ENCODE data around the gene HEXD.
A peak's percentile ranks its signal among the peaks of the same experiment; 100 is the strongest.

HEXD gene

DNA sequence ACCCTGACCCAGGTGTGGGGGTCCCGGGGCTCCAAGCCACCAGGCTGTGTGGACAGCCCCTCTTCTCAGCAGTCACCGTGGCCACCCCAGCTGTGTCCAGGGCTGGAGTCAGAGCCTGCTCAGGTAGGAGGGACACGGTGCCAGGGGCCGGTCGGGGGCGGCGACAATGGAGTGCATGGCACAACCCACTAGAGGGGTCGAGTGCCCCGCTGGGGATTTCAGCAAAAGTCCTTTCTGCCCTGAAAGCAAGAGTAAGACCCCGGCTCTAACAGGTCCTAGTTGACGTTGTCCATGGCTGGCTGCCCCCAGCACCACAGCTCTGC, 35.3 kb upstream of the HEXD start:
- no peak for DNase-seq

DNA sequence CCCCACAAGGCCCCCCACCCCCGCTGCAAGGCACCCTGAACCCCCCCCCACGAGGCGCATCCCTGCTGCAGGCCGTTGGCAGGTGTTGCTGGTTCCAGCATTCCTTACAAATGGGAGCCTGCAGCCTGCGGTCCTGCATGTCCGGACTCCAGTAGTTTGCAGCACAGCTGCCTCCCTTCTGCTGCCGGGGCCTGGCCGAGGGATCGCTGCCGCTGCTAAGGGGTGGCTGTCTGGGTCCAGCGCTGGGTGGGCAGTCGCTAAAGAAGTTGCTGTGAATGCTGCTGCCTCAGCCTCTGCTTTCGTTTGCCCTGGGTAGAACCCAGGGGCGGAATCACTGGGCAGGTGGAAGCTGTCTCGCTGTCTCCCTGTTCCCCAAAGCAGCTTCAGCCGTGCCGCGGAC, 34.7 kb upstream of the HEXD start:
- DNase-seq, result peak in 1 of 2 experiments; percentile 62

DNA sequence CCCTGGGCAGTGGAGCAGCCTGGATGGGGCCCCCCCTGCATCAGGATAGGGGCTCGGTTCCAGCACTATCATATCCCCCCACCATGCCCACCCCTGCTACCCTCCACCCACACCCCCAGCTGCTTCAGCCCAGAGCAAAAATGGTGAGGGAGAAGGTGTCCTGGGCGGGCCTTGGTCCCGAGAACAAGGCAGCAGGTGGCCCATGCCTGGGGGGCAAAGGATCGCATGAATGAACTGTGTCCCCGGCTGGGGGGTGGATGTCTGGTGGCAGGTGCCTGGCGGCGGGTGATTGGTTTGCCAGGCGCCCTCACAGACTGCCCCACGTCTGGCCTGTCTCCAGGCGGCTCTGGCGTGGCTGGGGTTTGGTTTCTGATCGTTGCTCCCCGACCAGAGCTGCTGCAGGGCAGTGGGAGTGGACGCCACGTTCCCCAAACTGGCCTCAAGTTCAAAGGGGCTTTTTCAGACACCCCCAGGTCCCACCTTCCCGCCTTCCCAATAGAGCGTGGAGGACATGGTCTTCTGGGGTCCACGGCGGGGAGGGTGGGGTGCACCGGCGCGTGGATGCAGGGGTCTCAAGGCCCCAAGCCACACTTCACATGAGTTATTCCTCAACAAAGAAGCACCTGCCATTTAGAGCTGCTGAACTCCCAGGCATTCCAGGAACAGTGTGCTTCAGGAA, 34.0 kb upstream of the HEXD start:
- peak in 1 of 2 experiments; percentile 79 for DNase-seq

DNA sequence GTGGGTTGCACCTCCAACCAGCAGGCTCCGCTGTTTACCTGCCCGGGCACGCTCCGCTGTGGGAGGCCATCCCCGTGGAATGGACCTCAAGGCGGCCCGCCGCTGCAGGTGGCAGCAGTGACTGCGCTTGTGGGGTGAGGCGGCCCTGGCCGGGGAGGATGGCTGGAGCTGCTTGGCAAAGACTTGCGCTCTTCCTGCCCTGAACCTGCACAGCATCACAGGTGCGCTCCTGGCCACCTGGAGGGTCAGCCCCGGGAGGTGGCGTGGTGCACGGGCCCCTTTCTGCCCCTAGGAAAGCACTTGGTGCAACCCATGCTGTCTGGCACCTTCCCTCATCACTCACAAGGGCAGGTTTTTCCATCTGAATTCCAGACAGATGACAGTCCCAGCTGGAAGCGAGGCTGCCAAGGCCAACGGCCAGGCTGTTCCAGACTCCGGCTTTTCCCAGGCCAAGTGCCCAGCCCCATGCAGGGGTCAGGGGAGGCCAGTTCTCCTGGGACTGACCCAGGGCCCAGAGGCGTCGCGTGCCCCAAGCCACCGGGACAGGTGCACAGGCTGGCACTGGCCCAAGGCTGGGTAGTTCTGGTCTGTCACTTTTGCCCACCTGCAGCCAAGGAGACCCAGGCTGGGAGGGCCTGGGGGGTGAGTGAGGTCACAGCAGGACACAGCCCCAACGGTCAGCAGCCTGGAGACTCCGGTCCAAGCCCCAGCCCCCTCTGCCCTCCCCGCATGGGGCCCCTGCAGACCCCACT, 33.2 kb upstream of the HEXD start:
- peak; percentile 43 to 90 for DNase-seq

DNA sequence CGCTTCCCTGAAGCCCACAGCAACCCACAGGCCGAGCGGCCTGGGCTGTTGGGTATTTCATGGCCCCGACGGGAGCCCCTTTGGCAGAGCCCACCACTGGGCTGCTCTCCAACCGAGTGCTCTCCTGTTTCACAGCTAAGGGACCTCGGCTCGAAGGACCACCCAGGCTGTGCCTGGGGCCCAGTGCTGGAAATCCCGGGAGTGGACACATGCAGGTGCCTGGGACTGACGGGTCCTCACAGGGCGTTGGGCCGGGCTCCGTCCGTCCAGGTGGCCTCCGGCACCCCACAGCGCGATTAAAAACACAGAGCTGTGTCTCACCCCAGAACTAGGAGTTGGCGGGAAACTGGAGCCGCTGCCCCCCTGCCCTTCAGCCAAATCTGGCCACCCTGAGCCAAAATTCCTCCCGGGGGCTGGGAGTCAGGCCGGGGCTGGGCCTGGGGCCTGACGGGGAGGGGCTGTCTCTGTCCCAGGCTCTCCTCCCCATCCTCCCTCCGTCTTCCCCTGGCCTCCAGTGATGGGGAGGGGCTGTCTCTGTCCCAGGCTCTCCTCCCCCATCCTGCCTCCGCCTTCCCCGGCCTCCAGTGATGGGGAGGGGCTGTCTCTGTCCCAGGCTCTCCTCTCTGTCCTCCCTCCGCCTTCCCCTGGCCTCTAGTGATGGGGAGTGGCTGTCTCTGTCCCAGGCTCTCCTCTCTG, 32.4 kb upstream of the HEXD start:
- no peak for DNase-seq

DNA sequence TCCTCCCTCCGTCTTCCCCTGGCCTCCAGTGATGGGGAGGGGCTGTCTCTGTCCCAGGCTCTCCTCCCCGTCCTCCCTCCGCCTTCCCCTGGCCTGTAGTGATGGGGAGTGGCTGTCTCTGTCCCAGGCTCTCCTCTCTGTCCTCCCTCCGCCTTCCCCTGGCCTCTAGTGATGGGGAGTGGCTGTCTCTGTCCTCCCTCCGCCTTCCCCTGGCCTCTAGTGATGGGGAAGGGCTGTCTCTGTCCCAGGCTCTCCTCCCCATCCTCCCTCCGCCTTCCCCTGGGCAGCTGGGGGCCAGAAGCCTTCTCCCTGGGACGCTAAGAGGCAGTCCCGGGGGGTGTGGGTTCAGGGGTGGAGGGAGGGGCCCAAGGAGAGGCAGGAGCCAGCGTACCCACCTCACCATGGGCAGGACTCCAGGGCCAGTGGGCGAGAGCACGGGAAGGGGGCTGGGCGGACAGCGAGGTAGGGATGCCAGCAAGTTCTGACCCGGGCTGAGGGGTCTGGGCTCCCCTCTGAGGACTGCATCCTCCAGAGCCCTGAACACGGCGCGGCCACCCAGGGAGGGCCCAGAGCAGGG, 31.8 kb upstream of the HEXD start:
- DNase-seq, result no peak

- peak in 1 of 2 experiments; percentile 37 for DNase-seq
Observed at GRCh38 chr17:82386881-82387704, 31.1 kb upstream of the HEXD start.

GRCh38 chr17:82387705-82388106, 30.4 kb upstream of the HEXD start:
- no peak for DNase-seq

- no peak for DNase-seq
Observed at GRCh38 chr17:82388223-82388921, 29.8 kb upstream of the HEXD start.

DNA sequence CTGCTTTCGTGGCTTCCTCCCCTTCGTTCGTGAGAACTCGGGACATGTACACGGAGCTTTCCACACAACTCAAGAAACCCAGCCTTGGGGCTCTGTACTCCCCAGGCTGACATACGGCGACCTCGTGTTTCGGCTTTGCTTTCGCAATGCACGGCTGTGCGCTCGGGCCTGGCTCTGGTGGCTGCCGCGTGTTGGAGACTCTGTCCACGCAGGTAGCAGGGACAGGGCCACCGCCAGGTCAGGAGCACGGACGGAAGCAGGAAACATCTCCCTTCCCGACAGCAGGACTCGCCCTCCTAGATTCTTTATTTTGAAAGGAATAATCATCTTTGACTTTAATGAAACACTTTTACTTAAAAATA, 29.2 kb upstream of the HEXD start:
- no peak for DNase-seq

DNA sequence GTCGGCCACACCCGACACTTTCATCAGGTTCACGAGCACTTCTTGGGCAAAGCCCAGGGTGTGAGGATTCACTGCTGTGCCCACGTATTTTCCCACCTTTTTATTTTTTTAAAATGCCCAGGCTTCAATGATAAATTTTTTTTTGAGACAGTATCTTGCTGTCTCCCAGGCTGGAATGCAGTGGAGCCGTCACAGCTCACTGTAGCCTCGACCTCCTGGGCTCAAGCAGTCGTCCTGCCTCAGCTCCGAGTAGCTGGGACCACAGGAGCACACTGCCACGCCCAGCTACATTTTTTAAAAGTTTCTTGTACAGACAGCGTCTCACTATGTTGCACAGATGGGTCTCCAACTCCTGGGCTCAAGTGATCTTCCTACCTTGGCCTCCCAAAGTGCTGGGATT, 28.8 kb upstream of the HEXD start:
- no peak for DNase-seq

GRCh38 chr17:82390015-82390859, 27.9 kb upstream of the HEXD start:
- DNase-seq, result no peak

DNA sequence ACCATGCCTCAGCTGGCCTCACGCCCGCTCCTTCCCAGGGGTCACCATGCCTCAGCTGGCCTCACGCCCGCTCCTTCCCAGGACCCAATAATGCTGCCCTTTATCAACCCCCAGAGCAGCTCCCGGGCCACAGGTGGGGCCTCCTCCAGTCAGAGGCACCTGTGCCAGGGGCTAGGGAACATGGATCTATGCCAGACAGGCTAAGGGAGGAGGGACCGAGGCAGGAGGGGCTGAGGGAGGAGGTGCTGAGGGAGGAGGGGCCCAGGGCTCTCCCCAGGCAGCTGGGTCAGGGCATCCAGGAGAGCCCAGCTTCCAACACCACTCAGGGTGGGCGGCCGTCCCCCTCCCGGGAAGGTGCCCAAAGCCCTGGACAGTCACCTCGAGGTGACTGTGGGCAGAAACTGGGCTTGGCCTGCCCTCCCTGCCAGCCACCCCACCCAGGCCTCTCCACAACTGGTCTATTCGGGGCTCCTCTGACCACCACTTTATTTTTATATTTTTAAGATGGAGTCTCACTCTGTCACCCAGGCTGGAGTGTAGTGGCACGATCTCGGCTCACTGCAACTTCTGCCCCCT, 27.2 kb upstream of the HEXD start:
- DNase-seq, result no peak

DNA sequence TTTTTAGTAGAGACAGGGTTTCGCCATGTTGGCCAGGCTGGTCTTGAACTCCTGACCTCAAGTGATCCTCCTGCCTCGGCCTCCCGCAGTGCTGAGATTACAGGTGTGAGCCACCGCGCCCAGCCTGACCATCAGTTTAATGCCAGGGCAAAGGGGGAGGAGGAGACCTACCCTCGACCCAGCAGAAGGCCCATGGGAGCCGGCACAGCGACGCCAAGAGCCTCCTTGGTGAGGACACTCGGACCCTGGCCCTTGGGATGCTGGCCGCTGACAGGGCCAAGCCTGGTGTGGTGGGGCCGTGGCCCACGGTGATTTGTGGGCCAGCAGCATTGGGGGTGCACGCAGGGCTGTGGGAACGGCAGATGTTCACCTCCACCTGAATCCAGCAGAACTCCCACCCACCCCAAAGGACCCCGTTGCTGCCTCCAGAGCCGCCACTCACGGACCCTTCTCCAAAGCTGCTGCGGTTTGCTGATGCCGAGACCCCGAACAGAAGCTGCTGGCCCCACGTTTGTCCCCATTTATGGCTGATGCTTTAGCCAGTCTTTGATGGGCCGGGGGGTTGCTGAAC, 26.6 kb upstream of the HEXD start:
- no peak for DNase-seq

GRCh38 chr17:82392209-82392920, 25.8 kb upstream of the HEXD start:
- no peak for DNase-seq

DNA sequence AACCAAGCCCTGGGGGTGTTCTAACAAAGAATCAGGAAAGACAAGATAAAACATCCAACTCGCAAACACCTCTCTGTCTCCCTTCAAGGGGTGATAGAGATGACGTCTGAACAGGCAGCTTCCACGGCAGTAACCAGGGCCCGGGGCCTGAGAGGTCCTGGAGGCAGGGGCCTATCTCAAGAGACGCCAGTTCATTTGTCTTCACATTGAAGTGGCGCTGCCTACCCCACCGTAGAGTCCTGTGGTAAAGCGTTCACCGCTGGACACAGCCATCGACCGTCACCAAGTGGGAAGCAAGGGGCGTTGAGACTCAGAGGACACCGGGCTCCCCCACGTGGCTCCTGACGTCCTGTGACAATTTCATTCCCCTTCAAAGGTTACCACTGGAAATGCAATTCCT, 25.2 kb upstream of the HEXD start:
- no peak for DNase-seq

- no peak for DNase-seq
Observed at GRCh38 chr17:82394278-82394677, 23.9 kb upstream of the HEXD start.

DNA sequence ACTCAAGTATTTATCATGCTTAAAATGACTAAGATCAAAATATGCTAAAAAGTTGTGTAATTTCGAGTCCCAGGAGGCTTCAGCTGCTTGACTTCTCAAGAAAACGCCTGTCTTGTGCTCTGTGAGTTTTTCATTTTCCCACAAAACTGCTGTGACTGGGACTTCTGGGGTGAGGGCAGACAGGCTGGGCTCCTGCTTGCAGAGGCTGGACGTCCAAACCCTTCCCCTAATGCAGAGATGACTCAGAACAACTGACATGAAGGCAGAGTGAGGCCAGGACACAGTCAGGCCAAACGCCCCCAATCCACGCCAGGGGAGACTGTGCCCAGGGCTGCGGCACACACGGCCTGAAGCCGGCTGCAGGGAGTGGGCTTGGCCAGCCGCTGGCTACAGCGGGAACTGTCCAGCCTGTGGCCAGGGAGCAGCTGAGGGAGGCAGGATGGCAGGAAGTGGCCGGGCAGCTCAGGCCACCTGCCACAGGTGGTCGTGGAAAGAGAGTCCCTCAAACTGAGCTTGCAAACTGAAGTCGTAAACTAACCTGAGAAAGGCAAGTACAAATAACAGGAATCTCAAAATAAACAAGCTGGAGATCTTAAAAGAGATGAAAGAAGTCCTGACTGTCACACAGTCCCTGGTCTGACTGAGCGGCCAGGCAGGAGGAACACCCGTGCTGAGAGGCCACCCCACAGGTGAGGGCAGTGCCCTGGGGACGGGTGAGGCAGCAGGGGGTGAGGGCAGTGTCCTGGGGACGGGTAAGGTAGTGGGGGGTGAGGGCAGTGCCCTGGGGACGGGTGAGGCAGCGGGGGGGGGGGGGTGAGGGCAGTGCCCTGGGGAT, 21.3 kb upstream of the HEXD start:
- no peak for DNase-seq
